Lower lobe of right lung (tissue), 2 donors: ENCODE results near the gene CEP120. TPM values are rescaled to one million over a fixed set of nuclear protein-coding genes. Genes with fewer than 3 reads are reported as not detected.

Experiments
- ATAC-seq, 2 donors: fragments of 200-7000 bp; cut with Tn5 transposase; one replicate each; pipeline ENCODE4 v1.9.1; 2020 to 2022; ENCODE audit warnings: mild to moderate bottlenecking in 2 of 2, moderate library complexity in 2 of 2
- DNase-seq: peaks from one replicate; pipeline ENCODE4 v3.0.0-alpha.2; 2020
- H3K27ac ChIP-seq: fragments of 200-600 bp; one replicate; pipeline ENCODE4 v1.8.0; 2022
- H3K27me3 ChIP-seq: fragments of 200-600 bp; one replicate; pipeline ENCODE4 v1.8.0; 2022; ENCODE audit warnings: low read depth
- H3K36me3 ChIP-seq: fragments of 200-600 bp; one replicate; pipeline ENCODE4 v1.8.0; 2022; ENCODE audit warnings: mild to moderate bottlenecking
- H3K4me1 ChIP-seq: fragments of 200-600 bp; one replicate; pipeline ENCODE4 v1.8.0; 2022
- H3K4me3 ChIP-seq: fragments of 200-600 bp; one replicate; pipeline ENCODE4 v1.8.0; 2022; ENCODE audit warnings: mild to moderate bottlenecking
- H3K9me3 ChIP-seq: fragments of 200-600 bp; one replicate; pipeline ENCODE4 v1.8.0; 2022
- intact Hi-C: fragments of 100-400 bp; cut with DNase I; formaldehyde crosslinking; loops from one replicate; pipeline ENCODE4 v1.11.0; 2022
- total RNA-seq: library from RNA; stranded (reverse); fragmentation: NEBNext Ultra II Directional; extraction: Animal tissue kit (Norgen Biotek cat#: 25700); gene quantifications from one replicate; pipeline ENCODE4 v1.2.1, GENCODE V29; 2021
- TF ChIP-seq, protein P1 (sequence below): fragments of 200-600 bp; IDR thresholded peaks from one replicate; pipeline ENCODE4 v1.8.0; 2022; ENCODE audit warnings: antibody characterized with exemption, mild to moderate bottlenecking
- donor health status: DM: no; HTN: yes; CAD: no; lungs with severe emphysema.

CEP120 gene
- total RNA-seq, 1 donor from 2014 or later: 22.3 TPM

DNA sequence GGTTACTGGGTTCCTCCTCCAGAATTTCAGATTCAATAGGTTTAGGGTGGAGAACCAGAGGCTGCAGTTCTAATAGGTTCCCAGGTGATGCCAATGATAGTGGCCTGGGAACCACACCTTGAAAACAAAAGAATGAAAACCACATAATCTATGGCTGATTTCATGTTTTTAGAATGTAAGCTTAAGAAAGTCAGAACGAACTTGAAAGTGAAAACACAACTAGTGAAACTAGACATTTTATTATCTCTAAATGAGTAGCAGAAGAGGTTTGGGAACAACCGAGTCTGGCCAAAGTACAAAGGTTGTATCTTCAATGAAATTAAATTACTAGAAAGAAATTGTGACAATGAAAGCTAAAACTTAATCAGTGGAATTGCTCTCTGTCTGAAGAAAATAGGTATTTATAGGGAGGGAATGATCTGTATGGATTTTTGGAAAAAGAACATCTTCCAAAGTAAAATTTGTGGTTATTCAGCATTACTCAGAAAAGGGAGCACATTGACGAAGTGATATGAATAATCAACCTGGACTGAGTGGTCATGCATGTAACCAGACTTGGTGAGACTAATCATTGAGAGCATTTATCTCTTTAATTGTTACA, 24.9 kb upstream of the CEP120 start:
- peaks cover 5% of the 10 kb centered on the region for H3K4me1 ChIP-seq
- no peak for DNase-seq
- H3K27me3 ChIP-seq: no peaks in the 10 kb centered on the region
- no peak overlapping the region for H3K27ac ChIP-seq
- intact Hi-C loops: no loop called here
- no peak overlapping the region for H3K4me3 ChIP-seq
- TF ChIP-seq, protein P1, sequence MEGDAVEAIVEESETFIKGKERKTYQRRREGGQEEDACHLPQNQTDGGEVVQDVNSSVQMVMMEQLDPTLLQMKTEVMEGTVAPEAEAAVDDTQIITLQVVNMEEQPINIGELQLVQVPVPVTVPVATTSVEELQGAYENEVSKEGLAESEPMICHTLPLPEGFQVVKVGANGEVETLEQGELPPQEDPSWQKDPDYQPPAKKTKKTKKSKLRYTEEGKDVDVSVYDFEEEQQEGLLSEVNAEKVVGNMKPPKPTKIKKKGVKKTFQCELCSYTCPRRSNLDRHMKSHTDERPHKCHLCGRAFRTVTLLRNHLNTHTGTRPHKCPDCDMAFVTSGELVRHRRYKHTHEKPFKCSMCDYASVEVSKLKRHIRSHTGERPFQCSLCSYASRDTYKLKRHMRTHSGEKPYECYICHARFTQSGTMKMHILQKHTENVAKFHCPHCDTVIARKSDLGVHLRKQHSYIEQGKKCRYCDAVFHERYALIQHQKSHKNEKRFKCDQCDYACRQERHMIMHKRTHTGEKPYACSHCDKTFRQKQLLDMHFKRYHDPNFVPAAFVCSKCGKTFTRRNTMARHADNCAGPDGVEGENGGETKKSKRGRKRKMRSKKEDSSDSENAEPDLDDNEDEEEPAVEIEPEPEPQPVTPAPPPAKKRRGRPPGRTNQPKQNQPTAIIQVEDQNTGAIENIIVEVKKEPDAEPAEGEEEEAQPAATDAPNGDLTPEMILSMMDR: no peak
- H3K9me3 ChIP-seq: no peaks in the 10 kb centered on the region
- no peaks in the 10 kb centered on the region for H3K36me3 ChIP-seq
- ATAC-seq: no peak

DNA sequence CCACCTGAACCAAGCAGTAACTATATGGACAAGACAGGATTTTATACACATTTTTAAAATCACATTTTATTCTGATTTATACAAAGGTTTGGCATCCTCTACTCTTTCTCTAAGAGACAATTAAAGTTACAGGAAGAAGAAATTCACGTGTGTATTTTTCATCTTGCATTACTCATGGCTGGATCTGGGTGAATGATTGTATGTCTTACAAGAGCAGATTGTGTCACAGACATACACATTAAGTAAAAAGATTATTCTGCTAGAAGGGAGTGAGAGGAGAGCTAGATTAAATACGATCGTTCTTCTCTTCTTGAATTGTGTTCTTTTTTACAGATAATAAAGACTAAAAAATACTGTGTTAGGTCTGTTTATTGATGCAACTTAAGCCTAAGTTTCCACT, 20.8 kb upstream of the CEP120 start:
- no peak overlapping the region for H3K4me3 ChIP-seq
- no peaks in the 10 kb centered on the region for H3K9me3 ChIP-seq
- no peaks in the 10 kb centered on the region for H3K27me3 ChIP-seq
- intact Hi-C loops: no loop called here
- no peaks in the 10 kb centered on the region for H3K36me3 ChIP-seq
- TF ChIP-seq, protein P1: no peak
- DNase-seq: no peak
- H3K27ac ChIP-seq: no peak overlapping the region
- ATAC-seq: no peak
- H3K4me1 ChIP-seq: no peaks in the 10 kb centered on the region

DNA sequence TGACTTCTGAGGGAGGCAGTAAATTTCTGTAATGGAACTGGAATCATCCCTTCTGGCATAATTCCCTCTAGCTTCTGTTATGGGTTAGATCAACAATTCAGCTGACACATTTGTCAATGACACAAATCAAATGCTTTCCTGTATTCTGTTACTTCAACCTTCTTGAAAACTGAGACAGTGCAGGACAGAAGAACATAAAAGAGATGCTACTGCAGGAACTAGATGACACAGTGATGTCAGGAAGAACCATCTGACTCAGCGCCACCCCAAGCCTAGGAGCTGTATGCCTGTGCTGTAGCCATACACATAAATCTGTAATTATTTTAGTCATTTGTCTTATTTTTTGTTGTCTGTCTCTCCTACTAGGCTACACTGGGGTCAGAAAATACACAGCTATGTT, 18.2 kb upstream of the CEP120 start:
- TF ChIP-seq, protein P1: no peak
- H3K36me3 ChIP-seq: no peaks in the 10 kb centered on the region

DNA sequence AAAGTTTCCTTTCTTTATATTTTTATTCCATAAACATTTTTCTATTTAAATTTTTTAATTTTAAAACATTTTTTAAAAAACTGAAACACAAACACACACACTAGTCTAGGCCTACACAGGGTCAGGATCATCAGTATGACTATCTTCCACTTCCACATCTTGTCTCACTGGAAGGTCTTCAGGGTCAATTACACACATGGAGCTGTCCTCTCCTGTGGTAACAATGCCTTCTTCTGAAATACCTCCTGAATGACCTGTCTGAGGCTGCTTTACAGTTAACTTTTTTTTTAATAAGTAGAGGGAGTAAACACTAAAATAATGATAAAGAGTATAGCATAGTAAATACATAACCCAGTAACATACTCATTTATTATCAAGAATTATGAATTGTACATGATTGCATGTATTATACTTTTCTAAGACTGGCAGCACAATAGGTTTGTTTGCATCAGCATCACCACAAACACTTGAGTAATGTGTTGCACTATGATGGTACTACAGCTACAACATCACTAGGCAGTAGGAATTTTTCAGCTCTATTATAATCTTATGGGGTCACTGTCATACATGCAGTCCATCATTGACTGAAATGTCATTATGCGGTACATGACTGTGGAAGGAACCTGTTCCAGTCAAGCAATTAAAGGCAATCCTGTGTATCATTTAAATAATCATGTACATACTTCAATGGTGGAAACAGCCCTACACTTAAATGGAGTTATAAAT, 17.4 kb upstream of the CEP120 start:
- Histone ChIP-seq H3K36me3 (no peaks in the 10 kb centered on the region), H3K9me3 (no peaks in the 10 kb centered on the region), H3K4me1 (no peaks in the 10 kb centered on the region), H3K27me3 (no peaks in the 10 kb centered on the region), H3K4me3 (no peak overlapping the region), H3K27ac (no peak overlapping the region)
- TF ChIP-seq, protein P1: no peak
- ATAC-seq: no peak
- DNase-seq: no peak
- intact Hi-C loops: no loop called here

More for the DNA sequence above, 18.2 kb upstream of the CEP120 start:
- intact Hi-C loops: no loop called here
- no peak overlapping the region for H3K27ac ChIP-seq
- H3K4me1 ChIP-seq: no peaks in the 10 kb centered on the region
- no peak overlapping the region for H3K4me3 ChIP-seq
- ATAC-seq (no peak), DNase-seq (no peak)
- H3K9me3 ChIP-seq: no peaks in the 10 kb centered on the region
- H3K27me3 ChIP-seq: no peaks in the 10 kb centered on the region

DNA sequence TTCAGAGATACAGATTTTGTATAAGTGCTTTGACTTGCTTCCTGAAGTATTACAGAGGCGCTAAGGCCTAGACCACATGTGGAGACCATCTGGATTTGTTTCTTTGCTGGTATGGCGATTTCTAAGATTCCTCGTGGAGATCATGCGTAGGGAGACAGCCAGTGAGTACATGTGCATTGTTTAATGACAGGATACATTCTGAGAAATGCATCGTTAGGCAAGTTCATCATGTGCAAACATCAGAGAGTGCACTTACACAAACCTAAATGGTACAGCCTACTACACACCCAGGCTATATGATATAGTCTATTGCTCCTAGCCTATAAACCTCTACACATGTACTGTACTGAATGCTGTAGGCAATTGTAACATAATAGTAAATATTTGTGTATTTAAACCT, 16.5 kb upstream of the CEP120 start:
- intact Hi-C loops: no loop called here
- Histone ChIP-seq H3K36me3 (no peaks in the 10 kb centered on the region), H3K4me1 (no peaks in the 10 kb centered on the region), H3K27ac (peak overlapping the region; percentile 67), H3K4me3 (no peak overlapping the region), H3K27me3 (no peaks in the 10 kb centered on the region), H3K9me3 (no peaks in the 10 kb centered on the region)
- TF ChIP-seq, protein P1: no peak
- DNase-seq (no peak), ATAC-seq (no peak)
